Measurements from ENCODE around the gene MNX1. TPM values are rescaled to one million over a fixed set of nuclear protein-coding genes. Genes with fewer than 3 reads are reported as not detected.

Gene MNX1
- total RNA-seq, 4 donors from 2014 or later, result not detected

DNA sequence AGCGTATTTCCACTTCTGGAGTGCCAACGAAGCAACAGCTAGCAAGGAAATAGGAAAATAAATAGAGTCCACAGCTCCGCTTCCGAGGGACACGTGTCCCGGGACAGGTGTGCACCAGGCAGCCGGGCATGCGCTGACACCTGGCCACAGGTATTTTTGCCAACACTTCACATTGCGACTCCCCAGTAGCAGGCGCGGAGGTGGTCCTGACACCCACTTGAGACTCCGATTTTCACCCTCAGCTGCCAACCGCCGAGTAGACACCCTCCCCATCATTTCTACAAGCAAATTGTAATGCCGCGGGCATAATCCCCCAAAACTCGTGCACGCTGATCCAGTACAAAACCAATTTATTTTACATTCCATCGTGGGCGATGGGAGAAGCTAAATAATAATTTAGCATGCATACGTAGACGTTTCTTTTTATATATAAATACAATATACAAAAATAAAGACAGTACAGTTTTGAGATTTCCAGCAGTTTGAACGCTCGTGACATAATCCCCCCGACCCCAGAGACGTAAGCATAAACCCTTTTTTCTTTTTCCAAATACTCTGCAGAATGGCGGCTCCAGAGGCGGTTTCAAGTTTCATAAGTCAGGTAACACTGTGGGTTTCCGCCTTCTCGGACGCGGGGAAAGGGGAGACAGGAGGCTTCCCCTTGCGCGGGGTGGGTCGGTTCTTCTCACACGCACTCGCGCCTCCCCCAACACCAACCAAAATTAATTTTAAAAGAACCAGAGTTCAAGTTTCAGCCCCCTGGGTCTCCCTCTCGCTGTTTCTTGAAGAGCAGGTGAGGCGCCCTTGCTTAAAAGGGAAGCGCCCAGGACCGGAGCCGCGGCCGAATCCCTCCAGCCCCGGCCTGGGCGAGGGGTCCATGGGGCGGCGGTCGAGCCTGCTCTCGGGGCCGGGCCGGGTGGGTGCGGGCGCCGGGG is 5.7 kb downstream of the MNX1 start:
- TF ChIP-seq, protein P1, sequence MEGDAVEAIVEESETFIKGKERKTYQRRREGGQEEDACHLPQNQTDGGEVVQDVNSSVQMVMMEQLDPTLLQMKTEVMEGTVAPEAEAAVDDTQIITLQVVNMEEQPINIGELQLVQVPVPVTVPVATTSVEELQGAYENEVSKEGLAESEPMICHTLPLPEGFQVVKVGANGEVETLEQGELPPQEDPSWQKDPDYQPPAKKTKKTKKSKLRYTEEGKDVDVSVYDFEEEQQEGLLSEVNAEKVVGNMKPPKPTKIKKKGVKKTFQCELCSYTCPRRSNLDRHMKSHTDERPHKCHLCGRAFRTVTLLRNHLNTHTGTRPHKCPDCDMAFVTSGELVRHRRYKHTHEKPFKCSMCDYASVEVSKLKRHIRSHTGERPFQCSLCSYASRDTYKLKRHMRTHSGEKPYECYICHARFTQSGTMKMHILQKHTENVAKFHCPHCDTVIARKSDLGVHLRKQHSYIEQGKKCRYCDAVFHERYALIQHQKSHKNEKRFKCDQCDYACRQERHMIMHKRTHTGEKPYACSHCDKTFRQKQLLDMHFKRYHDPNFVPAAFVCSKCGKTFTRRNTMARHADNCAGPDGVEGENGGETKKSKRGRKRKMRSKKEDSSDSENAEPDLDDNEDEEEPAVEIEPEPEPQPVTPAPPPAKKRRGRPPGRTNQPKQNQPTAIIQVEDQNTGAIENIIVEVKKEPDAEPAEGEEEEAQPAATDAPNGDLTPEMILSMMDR (IDR thresholded peaks at IDR 0.05), result no peak
- no peak for ATAC-seq (ENCODE audit: low FRiP score)

DNA sequence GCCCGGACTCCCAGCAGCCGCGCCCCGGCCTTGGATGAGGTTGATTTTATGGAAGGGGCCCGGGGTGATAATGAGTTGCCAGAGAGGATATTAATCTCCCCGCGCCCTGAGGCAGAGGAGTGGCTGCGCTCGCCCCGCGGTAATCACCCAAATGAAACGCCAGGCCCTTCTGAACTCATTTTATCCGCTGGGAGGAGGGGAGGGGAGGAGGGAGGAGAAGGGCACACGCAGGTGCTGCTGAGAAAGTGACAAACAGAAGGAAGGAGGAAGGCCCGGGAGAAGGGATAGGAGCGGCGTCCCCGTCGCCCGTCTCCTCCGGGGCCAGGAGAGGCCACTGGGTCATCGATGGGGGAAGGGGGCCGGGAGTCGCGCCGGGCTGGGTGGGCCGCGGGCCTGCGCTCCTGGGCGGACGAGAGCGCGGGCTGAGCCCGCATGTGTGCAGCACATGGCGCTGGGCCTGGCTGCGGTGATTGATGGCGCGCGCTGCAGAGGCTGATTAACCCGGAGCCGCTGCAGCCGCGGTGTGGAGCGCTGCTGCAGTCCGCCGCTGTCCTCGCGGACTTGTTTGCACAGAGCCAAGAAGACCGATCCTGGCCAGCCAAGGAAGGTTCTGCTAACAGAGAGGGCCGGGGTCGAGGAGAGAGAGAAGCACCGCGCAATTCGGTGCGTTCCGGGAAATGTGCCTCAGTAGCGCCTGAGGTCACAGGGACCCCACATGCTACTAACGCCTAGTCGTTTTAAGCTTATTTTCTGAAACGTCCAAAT is 6.5 kb downstream of the MNX1 start:
- TF ChIP-seq, protein P1 (IDR thresholded peaks at IDR 0.05), result no peak
- ATAC-seq (ENCODE audit: low FRiP score) (no peak), DNase-seq (ENCODE audit: low spot score) (no peak)

More for the DNA sequence above, 5.7 kb downstream of the MNX1 start:
- DNase-seq (ENCODE audit: low spot score), result no peak

DNA sequence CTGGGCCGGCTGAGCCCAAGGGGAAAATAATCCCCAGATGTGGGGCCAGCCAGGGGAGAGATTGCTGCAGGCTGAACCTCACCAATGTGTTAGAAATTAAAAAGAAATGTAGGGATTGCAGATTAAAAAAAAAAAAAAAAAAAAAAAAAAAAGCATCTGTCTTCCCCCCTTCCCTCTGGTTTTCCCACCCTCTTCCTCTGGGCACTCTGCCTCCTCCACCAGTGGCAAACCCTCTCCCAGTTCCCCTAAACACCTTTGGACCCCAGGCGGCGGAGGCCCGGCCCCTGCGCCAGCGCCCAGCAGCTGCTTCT is 7.1 kb downstream of the MNX1 start:
- DNase-seq (ENCODE audit: low spot score) (no peak), ATAC-seq (ENCODE audit: low FRiP score) (no peak)

DNA sequence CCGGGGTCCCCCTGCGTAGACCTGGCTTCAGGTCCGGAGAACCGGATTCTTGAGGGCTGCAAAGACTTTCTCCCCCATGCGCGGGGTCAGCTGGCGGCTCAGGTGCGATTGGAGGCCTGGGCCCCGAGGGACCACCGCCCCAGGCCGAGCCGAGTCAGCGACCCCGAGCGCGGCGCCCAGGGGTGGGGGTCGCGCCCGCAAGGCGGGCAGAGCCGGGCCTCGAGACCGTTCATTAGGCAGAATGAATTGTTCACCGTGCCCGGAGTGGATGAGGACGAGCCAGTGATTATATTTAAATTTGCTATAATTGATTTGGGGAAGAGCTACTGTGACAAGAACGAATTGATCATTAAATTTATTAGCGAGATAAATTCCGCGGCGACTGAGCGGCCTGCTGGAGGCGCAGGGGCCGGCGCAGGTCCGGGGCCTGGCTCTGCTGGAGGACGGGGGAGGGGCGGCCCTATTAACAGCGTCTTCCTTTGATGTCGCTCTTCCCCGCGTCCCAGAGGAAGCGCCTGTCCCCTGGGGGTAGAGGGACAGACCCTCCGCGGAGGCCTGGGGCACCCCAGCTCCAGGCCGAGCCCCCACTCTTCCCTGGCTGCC is 7.5 kb downstream of the MNX1 start:
- TF ChIP-seq, protein P1 (IDR thresholded peaks at IDR 0.05), result no peak
- DNase-seq (ENCODE audit: low spot score) (no peak), ATAC-seq (ENCODE audit: low FRiP score) (no peak)

More for the DNA sequence above, 7.1 kb downstream of the MNX1 start:
- TF ChIP-seq, protein P1 (IDR thresholded peaks at IDR 0.05), result no peak

DNA sequence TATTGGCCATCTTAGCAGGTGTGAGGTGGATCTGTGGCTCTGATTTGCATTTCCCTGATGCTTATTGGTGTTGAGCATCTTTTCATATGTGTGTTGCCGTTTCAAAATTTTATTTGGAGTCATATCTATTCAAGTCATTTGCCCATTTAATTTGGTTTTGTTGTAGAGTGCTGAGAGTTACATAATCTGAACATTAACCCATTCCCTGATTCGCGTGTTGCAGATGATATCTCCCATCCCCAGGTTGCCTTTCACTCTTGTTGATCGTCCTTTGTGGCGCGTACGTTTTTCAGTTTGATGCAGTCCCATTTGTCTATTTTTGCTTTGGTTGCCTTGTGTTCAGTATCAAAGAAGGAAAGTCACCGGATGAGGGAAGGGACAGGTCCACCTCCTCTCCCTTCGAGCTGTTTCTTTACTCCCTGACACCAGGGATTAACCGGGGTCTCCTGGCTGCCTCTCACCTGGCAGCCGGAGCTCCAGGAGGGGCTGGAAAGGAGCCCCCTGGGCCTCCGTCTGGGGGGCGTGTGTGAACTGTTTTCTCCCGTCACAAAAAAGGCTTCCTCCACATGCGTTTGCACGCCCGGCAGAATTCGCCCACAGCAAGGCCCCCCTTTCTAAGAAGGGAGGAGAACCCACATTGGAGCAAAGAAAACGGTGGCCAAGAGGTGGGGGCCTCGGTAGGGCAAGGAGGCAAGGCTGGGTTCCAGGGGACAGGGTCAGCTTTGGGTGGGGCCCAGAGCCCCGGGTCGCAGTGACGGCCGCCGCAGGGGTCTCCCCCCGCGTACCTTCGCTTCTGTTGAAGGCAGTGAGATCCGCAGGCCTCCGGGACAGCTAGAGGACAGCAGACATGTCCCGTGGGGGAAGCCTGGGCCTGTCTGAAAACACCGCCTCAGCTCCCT is 8.3 kb downstream of the MNX1 start:
- TF ChIP-seq, protein P1 (IDR thresholded peaks at IDR 0.05), result no peak
- ATAC-seq (ENCODE audit: low FRiP score) (no peak), DNase-seq (ENCODE audit: low spot score) (no peak)

Measured in omental fat pad (tissue), 4 donors.